ENCODE results near the gene RCCD1. TPM values are rescaled to one million over a fixed set of nuclear protein-coding genes. Genes with fewer than 3 reads are reported as not detected.
A peak's percentile ranks its signal among the peaks of the same experiment; 100 is the strongest.

Gene RCCD1
- total and polyA plus RNA-seq, 9 of the 15 experiments (the other 6 are each of a cell fraction or from before 2014, with no cell fraction given): 11.1 to 51.4 (median 24.7) TPM

DNA sequence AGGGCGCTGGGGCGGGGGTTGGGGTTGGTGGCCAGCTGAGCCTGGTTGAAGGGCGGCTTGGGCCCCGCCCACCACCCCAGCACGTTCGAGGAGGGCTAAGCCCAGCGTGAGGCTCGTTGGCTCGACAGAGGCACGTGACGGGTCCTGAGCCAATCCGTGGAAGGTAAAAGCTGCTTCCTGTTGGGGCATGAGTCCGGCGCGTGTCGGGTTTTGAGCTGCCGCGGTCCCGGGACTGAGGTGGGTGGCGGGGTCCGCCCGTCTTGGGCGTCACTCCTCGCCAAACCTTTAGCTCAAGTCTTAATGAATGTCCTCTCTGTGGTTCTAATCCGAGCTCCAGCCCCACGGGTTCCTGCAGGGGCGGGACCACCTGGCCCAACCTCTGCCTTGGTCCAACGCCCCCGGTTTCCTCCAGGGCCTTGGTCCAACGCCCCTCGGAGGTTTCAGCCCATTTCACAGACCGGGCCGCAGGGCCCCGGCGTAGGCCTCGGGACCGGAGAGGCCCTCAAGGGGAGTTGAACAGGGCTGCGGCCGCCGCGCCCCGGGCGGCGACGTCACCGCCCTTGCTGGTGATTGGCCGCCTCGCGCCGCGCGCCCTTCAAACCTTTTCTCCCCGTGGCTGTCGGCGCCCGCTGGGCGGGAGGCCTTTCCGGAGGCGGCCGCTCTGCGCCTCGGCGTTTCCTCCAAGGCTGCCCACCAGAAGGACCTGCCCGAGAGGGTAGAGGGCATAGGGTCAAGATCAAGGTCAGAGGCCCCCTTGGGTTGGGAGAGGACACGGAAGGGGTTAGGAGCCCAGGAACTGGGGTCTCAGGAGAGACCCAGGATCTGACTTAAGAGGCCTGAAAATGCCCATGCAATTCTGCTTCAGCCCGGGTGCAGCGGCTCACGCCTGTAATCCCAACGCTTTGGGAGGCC lies at the start of gene RCCD1 (continued):
- TF ChIP-seq, protein P1, sequence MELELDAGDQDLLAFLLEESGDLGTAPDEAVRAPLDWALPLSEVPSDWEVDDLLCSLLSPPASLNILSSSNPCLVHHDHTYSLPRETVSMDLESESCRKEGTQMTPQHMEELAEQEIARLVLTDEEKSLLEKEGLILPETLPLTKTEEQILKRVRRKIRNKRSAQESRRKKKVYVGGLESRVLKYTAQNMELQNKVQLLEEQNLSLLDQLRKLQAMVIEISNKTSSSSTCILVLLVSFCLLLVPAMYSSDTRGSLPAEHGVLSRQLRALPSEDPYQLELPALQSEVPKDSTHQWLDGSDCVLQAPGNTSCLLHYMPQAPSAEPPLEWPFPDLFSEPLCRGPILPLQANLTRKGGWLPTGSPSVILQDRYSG (tag; conservative IDR thresholded peaks at IDR 0.05; ENCODE audit: low read depth): 0 out of 2 replicates have a peak, but pooled peaks have one; percentile 17
- TF ChIP-seq RBM39 (optimal IDR thresholded peaks at IDR 0.05; ENCODE audit: low read depth, low read length): no peak
- no peak for TF ChIP-seq NFIC (IDR thresholded peaks at IDR 0.05)
- no peak for TF ChIP-seq ZNF197 (CRISPR knock-in tag; IDR thresholded peaks at IDR 0.05; ENCODE audit: low read depth)
- peak in 1 of 2 experiments; percentile 91; a peak in 2 of 3 replicates for TF ChIP-seq CBX3 (IDR thresholded peaks at IDR 0.05; ENCODE audit: borderline replicate concordance in 1 of 2, low read length in 2 of 2)
- TF ChIP-seq, protein P2, sequence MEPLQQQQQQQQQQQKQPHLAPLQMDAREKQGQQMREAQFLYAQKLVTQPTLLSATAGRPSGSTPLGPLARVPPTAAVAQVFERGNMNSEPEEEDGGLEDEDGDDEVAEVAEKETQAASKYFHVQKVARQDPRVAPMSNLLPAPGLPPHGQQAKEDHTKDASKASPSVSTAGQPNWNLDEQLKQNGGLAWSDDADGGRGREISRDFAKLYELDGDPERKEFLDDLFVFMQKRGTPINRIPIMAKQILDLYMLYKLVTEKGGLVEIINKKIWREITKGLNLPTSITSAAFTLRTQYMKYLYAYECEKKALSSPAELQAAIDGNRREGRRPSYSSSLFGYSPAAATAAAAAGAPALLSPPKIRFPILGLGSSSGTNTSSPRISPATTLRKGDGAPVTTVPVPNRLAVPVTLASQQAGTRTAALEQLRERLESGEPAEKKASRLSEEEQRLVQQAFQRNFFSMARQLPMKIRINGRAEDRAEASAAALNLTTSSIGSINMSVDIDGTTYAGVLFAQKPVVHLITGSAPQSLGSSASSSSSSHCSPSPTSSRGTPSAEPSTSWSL (CRISPR knock-in tag; IDR thresholded peaks at IDR 0.05; ENCODE audit: borderline replicate concordance): no peak
- no peak for TF ChIP-seq PPARD (CRISPR knock-in tag; IDR thresholded peaks at IDR 0.05)
- peak; percentile 95; the same call in 1 of the 2 replicates for TF ChIP-seq ZNF121 (CRISPR knock-in tag; conservative IDR thresholded peaks at IDR 0.05)
- no peak for TF ChIP-seq GATA2 (CRISPR knock-in tag; IDR thresholded peaks at IDR 0.05)
- TF ChIP-seq ZKSCAN1 (IDR thresholded peaks at IDR 0.05; ENCODE audit: low read depth, low read length): peak; percentile 40; the same call in 1 of the 2 replicates
- TF ChIP-seq HNRNPUL1 (IDR thresholded peaks at IDR 0.05; ENCODE audit: low read length): no peak
- TF ChIP-seq RAD51 (IDR thresholded peaks at IDR 0.05; ENCODE audit: borderline replicate concordance, low read depth): peak; percentile 97
- TF ChIP-seq ZBTB8A (IDR thresholded peaks at IDR 0.05; ENCODE audit: partially characterized antibody): no peak
- no peak for TF ChIP-seq CBX8 (IDR thresholded peaks at IDR 0.05; ENCODE audit: borderline replicate concordance, extremely low read depth, low read depth, low read length, poor library complexity, severe bottlenecking)

All from K562 (cell line).